Activated CD8-positive, alpha-beta memory T cell treated with anti-CD3 and anti-CD28 coated beads for 48 hours (primary cell): Measurements from ENCODE around the gene DENND2A.
"Not testable (repeated sequence)": the region's sequence is repeated elsewhere in the genome, so short reads cannot be mapped to it uniquely, and the experiment has no call there.

Source experiments
- DNase-seq, 3 experiments: peaks; one replicate each; pipeline ENCODE4 v3.0.0-alpha.2; 2020; ENCODE audit warnings: low read depth in 2 of 3, low spot score in 2 of 3

DENND2A gene

GRCh38 chr7:140592964-140593671, 47.5 kb downstream of the DENND2A start:
- DNase-seq: no peak

- no peak for DNase-seq
Observed at GRCh38 chr7:140591180-140591902, 49.3 kb downstream of the DENND2A start.

GRCh38 chr7:140587243-140587642, 53.4 kb downstream of the DENND2A start:
- no peak for DNase-seq

DNA sequence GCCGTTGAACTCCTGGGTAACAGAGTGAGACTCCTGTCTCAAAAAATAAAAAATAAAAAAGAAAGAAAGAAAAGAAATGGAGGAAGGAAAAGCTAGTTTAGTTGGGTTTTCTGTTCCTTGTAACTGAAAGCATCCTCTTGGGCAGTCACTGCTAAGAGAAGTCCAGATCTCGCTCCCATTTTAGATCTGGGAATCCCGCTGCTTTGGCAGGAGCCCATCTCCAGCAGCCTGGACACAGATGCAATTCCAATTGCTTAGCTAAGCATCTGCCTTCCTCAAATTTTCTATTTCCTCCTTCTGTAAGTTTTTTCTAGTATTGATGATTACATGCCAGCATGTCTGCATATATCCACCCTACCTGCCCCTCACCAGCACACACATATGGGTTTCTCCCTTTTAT, 54.1 kb downstream of the DENND2A start:
- DNase-seq: no peak

GRCh38 chr7:140585333-140585732, 55.3 kb downstream of the DENND2A start:
- DNase-seq: no peak

- DNase-seq: no peak
Observed at GRCh38 chr7:140584195-140584851, 56.3 kb downstream of the DENND2A start.

DNA sequence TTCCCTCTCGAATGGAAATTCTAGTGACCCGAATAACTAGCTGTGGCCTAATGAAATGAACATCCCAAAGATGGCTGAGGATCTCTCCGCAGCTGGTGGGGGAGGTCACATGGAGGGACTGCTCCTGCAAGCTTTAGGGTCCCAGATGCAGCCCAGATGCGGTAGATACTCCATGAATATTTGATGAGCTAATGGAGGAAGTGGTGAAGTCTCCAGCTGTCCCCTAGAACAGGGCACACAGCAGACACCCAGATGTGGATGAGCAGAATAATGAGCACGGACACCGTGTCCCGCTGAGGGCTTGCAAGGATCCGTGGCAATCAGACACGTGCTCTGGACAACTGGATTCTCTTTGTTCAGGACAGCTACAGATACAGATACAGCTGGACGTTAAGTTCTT, 59.2 kb downstream of the DENND2A start:
- no peak for DNase-seq

- no peak for DNase-seq
Observed at GRCh38 chr7:140577651-140578050, 63.0 kb downstream of the DENND2A start.

- no peak for DNase-seq
Observed at GRCh38 chr7:140576589-140576988, 64.0 kb downstream of the DENND2A start.

DNA sequence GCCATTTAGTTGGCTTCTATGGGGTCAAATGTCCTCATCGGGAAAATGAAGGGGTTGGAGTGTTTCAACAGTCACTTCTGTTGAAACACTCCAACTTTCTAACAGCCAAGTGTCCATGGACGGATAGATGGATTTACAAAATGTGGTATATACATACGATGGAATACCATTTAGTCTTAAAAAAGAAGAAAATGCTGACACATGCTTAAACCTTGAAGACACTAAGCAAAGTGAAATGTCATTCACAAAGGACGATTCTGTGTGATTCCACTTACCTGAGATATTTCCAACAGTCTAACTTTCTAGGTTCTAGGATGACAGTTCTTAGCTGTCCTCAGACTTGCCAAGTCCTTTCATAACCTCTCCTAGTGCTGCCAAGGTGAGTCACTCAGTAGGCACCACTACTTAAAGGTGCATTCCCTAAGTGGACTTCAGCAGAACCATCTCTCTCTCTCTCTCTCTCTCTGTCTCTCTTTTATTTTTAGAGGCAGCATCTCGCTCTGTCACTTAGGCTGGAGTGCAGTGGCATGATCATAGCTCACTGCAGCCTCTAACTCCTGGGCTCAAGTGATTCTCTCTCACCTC, 69.0 kb downstream of the DENND2A start:
- no peak for DNase-seq

DNA sequence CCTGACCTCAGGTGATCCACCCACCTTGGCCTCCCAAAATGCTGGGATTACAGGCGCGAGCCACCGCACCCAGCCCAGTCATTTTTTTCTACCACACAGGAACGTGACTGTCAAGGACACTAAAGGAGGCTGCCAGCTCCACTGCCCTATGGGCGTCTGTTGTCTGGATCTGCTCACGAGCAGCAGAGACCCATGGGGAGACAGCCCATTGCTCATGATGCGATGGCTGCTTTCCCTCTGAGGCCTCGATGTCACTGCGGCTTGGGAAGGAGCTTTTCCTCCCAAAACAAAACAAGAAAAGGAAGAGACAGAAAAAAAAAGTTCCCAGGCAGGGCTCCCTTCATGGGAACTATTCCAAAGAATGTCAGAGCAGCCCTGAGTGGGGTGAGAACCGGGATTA, 70.5 kb downstream of the DENND2A start:
- DNase-seq: no peak

GRCh38 chr7:140568021-140568813, 72.4 kb downstream of the DENND2A start:
- DNase-seq: no peak

- DNase-seq: not testable (repeated sequence)
Observed at GRCh38 chr7:140566186-140566585, 74.4 kb downstream of the DENND2A start.

DNA sequence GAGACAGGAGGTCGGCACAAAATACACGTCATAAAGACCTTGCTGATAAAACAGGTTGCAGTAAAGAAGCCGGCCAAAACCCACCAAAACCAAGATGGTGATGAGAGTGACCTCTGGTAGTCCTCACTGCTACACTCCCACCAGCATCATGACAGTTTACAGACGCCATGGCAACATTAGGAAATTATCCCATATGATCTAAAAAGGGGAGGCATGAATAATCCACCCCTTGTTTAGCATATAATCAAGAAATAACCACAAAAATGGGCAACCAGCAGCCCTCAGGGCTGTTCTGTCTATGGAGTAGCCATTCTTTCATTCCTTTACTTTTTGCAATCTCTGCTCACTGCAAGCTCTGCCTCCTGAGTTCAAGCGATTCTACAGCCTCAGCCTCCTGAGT, 74.9 kb downstream of the DENND2A start:
- DNase-seq: not testable (repeated sequence)

DNA sequence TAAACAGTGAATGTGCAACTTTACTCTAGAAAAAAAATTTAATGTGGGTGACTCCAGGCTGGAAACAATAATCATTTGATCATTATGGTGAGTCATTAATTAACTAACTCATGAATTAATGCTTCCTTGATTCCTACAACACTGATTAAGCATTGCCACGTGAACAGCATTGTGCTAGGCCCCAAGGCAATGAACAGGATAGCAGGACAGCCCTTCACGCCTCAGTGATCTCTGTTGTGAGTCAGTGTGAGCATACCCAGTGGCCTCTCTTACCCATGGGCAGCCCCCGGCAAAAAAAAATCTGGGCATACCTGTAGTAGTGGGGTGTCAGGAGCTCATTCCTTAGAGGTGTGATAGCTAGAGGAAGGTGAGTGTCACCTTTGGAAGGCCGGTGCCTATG, 76.0 kb downstream of the DENND2A start:
- no peak for DNase-seq

GRCh38 chr7:140562926-140563481, 77.6 kb downstream of the DENND2A start:
- DNase-seq: no peak

DNA sequence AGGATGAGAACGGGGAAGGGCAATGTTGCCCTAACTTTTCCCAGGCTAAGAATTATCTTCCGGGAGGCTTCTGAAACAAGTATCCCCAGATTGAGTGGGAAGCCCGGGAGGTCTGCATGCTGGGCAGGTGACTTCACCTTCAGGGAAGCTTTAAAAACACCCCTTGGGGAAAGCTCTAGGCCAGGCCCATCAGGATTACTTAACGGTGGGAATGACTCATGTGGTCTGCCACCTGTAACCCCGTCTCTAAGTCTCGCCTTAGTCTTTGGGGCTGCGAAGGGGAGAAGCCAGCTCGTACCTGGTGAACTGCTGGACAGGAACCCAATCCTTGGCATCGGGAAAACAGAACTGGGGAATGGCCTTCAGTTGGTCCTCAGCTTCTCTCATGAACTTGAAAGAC, 81.2 kb downstream of the DENND2A start:
- no peak for DNase-seq

- DNase-seq: no peak
Observed at GRCh38 chr7:140557809-140558518, 82.6 kb downstream of the DENND2A start.

DNA sequence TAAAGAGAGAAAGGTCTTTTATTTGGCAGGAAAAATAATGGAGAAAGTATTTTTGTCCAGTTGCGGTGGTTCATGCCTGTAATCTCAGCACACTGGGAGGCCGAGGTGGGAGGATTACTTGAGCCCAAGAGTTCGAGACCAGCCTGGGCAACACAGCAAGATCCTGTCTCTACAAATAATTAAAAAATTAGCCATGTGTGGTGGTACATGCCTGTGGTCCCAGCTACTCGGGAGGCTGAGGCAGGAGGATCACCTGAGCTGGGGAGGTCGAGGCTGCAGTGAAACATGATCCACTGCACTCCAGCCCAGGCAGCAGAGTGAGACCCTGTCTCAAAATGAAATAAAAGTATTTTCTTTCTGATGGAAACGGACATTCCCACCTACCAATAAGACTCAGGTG, 83.5 kb downstream of the DENND2A start:
- DNase-seq: no peak

DNA sequence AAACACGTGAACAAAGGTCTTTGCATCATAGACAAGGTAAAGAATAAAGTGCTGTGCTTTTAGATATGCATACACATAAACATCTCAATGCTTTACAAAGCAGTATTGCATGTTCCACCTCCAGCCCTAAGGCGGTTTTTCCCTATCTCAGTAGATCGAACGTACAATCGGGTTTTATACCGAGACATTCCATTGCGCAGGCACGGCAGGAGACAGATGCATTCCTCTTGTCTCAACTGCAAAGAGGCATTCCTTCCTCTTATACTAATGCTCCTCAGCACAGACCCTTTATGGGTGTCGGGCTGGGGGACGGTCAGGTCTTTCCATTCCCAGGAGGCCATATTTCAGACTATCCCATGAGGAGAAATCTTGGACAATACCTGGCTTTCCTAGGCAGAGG, 87.4 kb downstream of the DENND2A start:
- DNase-seq: not testable (repeated sequence)
